Globus pallidus (tissue), 1 donor: Measurements from ENCODE around the gene POU4F3.

Source experiments
- DNase-seq: peaks from one replicate; pipeline ENCODE4 v3.0.0-alpha.2; 2015; ENCODE audit warnings: low spot score

Gene POU4F3

GRCh38 chr5:146339715-146340259 lies 1.1 kb downstream of the POU4F3 start:
- no peak for DNase-seq

GRCh38 chr5:146340260-146341081 lies 1.8 kb downstream of the POU4F3 start:
- peak; percentile 13 for DNase-seq

- no peak for DNase-seq
Measured at GRCh38 chr5:146341854-146342253, 3.2 kb downstream of the POU4F3 start.

- DNase-seq, result no peak
Measured at GRCh38 chr5:146342519-146342881, 3.9 kb downstream of the POU4F3 start.

- no peak for DNase-seq
Measured at GRCh38 chr5:146342882-146343865, 4.5 kb downstream of the POU4F3 start.

GRCh38 chr5:146344155-146345118 lies 5.8 kb downstream of the POU4F3 start:
- DNase-seq, result no peak

GRCh38 chr5:146345240-146345577 lies 6.6 kb downstream of the POU4F3 start:
- no peak for DNase-seq

GRCh38 chr5:146345578-146346366 lies 7.1 kb downstream of the POU4F3 start:
- no peak for DNase-seq

GRCh38 chr5:146357126-146357525 lies 18.5 kb downstream of the POU4F3 start:
- no peak for DNase-seq

- DNase-seq, result no peak
Measured at GRCh38 chr5:146359836-146360235, 21.2 kb downstream of the POU4F3 start.

- DNase-seq, result peak; percentile 4
Measured at GRCh38 chr5:146363161-146363874, 24.7 kb downstream of the POU4F3 start.

GRCh38 chr5:146365618-146366017 lies 27.0 kb downstream of the POU4F3 start:
- no peak for DNase-seq

- no peak for DNase-seq
Measured at GRCh38 chr5:146366904-146367303, 28.3 kb downstream of the POU4F3 start.

- DNase-seq, result no peak
Measured at GRCh38 chr5:146368137-146368536, 29.5 kb downstream of the POU4F3 start.

GRCh38 chr5:146369691-146370090 lies 31.1 kb downstream of the POU4F3 start:
- no peak for DNase-seq

- no peak for DNase-seq
Measured at GRCh38 chr5:146376821-146377220, 38.2 kb downstream of the POU4F3 start.

- DNase-seq, result no peak
Measured at GRCh38 chr5:146378986-146379385, 40.3 kb downstream of the POU4F3 start.

- DNase-seq, result no peak
Measured at GRCh38 chr5:146380714-146381113, 42.1 kb downstream of the POU4F3 start.

- DNase-seq, result no peak
Measured at GRCh38 chr5:146388386-146388785, 49.7 kb downstream of the POU4F3 start.

- no peak for DNase-seq
Measured at GRCh38 chr5:146390469-146390868, 51.8 kb downstream of the POU4F3 start.
